GM13977 (cell line): ENCODE data around the gene REEP3.

Source experiments
- DNase-seq: peaks from one replicate; pipeline ENCODE4 v3.0.0; 2012; ENCODE audit warnings: low spot score
- in situ Hi-C: fragments of 300-500 bp; cut with MboI; formaldehyde crosslinking; loops from one replicate; pipeline ENCODE4 v1.12.0; 2022; ENCODE audit warnings: low sequenced_read_pairs, low pct_unique_long_range_greater_than_20kb, mixed read lengths, inconsistent platforms; ENCODE audit not compliant: unreplicated experiment
- TF ChIP-seq, protein P1 (sequence below): IDR thresholded peaks from 2 replicates; pipeline ENCODE4 v1.5.1; 2012; ENCODE audit warnings: mild to moderate bottlenecking, control low read depth; ENCODE audit not compliant: insufficient read depth; ENCODE audit errors: extremely low read depth, missing control alignments

REEP3 gene

DNA sequence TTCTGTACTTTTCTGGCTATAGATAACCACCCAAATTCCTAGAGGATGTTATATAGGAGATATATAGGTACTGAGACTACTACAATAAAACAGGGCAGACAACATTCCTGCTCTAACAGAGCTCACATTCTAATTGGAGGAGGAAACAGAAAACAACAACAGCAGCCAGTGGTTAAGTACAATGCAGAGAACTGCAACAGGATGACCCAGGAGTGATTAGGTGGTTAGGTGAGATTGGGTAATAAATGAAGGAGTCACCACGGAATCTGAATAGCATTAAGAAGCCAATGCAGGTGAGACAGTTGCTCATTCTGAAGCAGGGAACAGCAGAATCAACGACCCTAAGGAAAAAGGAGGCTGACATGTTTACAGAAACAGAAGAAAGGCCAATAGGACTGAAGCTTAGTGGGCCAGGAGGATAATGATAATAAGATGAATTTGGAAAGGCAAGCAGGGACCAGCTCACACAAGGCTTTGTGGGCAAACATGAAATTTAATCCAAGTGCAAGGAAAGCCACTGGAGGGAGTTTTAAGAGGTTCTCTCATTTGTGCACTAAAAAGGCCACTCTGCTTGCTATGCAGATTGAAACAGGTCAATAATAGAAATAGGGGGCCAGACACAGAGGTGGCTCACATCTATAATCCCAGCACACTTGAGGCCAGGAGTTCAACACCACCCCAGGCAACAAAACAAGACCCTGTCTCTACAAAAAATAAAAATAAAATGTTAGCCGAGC, 16.9 kb upstream of the REEP3 start:
- in situ Hi-C loops: no loop called here
- DNase-seq: no peak
- TF ChIP-seq, protein P1, sequence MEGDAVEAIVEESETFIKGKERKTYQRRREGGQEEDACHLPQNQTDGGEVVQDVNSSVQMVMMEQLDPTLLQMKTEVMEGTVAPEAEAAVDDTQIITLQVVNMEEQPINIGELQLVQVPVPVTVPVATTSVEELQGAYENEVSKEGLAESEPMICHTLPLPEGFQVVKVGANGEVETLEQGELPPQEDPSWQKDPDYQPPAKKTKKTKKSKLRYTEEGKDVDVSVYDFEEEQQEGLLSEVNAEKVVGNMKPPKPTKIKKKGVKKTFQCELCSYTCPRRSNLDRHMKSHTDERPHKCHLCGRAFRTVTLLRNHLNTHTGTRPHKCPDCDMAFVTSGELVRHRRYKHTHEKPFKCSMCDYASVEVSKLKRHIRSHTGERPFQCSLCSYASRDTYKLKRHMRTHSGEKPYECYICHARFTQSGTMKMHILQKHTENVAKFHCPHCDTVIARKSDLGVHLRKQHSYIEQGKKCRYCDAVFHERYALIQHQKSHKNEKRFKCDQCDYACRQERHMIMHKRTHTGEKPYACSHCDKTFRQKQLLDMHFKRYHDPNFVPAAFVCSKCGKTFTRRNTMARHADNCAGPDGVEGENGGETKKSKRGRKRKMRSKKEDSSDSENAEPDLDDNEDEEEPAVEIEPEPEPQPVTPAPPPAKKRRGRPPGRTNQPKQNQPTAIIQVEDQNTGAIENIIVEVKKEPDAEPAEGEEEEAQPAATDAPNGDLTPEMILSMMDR: no peak

DNA sequence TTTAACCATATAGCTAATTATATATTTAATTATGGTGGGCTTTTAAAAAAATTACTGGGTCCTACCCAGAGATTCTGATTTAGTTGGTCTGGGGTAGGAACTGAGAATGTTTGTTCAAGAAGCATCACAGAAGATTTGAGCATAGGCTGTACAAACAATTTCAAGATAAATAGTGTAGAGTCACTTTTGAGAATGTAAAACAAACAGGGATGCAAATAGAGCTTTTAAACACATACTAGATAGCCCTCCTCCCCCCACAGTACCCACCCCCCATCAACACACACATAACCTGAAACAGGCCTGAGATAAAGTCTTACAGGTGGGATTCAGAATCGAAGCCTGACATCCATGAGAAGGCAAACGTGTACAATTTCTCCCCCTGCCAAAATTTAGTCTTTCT, 15.6 kb upstream of the REEP3 start:
- TF ChIP-seq, protein P1: no peak
- in situ Hi-C loops: no loop called here
- no peak for DNase-seq

DNA sequence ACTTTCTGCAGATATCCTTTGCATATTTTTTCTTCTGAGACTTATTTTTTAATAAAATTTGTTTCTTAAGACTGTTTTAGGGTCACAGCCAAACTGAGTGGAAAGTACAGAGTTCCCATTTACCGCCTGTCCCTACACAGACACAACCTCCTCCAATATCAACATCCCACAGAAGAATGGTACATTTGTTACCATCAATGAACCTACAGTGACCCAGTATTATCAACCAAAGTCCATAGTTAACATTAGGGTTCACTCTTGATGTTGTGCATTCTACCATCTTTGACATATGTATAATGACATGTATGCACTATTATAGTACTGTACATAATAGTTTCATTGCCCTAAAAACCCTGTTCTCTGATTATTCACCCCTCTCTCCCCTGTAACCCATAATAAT, 14.6 kb upstream of the REEP3 start:
- in situ Hi-C loops: no loop called here
- TF ChIP-seq, protein P1: no peak
- no peak for DNase-seq

DNA sequence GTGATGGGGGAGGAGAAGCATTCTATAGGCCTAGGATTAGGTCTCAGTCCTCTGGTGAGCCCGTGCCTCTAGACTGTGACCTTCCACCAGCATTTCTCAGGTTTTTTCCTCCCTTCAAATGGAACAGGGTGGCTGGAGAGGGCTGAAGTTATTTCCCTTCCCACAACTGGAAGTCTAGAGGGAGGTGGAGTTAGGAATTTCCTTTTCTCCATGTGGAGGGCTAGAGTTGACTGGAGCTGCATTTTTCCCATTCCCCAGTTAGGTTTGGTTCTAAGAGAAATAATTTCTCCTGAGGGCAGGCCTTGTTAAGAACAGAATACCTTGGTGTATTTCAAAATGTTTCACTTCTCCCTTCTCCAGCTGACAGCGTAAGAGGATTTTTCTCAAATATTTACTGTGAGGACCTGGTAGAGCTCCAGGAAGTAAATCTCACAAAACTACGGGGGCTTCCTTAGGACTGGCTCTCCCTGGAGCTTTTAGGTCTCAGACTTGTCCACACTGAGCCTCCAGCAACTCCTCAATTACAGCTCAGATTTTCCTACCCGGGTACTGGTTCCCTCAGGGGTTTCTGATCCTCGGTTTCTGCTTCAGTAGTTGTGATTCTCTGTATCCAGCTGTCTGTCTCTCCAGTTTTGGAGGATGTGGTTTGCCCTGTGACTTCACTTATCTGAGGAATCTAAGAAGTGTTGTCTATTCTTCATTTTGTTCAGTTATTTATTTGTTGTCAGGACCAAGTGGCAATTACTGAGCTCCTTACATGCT, 6.0 kb upstream of the REEP3 start:
- DNase-seq: no peak
- in situ Hi-C loops: no loop called here
- TF ChIP-seq, protein P1: no peak

DNA sequence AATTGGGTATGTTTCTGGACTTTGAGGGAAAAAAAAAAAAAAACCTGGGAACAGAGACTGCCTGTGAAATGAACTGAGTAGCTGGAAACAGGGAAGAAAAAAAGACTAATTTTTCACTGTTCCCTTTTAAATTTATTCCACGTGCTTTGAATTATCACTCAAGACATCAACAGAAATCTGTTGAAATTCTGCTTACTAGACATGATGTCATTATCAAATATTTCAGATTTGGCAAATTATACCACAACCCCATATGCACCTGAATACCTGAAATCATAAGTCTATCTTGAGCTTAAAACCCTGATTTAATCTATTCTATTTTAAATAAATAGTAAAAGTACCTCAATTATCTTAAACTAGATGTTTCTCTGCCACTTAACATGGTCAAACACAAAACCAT, 5.0 kb upstream of the REEP3 start:
- TF ChIP-seq, protein P1: no peak
- in situ Hi-C loops: no loop called here

DNA sequence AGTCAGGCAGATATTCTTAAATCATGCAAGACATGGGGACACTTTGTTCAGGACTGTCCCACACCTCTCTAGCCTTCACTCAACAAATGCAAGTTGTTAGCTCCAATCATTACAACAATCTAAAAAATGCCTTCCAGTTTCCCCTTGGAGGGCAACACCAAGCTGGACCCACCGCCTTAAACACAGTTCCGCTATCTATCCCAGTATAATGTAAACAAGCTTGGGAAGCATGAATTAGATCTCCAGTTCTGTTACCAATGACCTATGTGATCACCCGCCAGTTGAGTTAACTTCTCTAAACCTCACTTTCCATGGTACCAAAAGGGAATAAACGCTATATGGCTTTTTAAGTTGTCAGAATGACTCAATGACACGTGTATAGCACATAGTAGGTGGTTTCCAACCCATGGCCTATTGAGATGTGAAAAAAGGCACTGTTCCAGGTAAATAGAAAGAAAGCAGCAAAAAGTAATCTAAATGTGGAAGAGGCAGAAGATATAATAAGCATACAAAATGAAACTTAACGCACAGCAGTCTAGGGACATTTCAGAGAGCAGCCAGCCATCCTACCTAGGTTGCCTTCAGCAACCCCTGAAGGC, 2.4 kb upstream of the REEP3 start:
- in situ Hi-C loops: no loop called here
- no peak for DNase-seq
- TF ChIP-seq, protein P1: no peak

More for the DNA sequence above, 5.0 kb upstream of the REEP3 start:
- DNase-seq: no peak
